HG02642 (cell line): ENCODE data around the gene PROX1.
"Not testable (repeated sequence)": the region's sequence is repeated elsewhere in the genome, so short reads cannot be mapped to it uniquely, and the experiment has no call there.

Experiments
- ATAC-seq: cut with Tn5 transposase; IDR thresholded peaks from one replicate; pipeline ENCODE4 v1.9.1; 2021; ENCODE audit warnings: mild to moderate bottlenecking; ENCODE audit not compliant: unreplicated experiment, poor library complexity

PROX1 gene

GRCh38 chr1:214066936-214067335, 79.2 kb downstream of the PROX1 start:
- no peak for ATAC-seq

GRCh38 chr1:214067397-214067796, 79.6 kb downstream of the PROX1 start:
- ATAC-seq, result no peak

- ATAC-seq, result no peak
Observed at GRCh38 chr1:214067853-214068703, 80.3 kb downstream of the PROX1 start.

- no peak for ATAC-seq
Observed at GRCh38 chr1:214068979-214069378, 81.2 kb downstream of the PROX1 start.

GRCh38 chr1:214071469-214071868, 83.7 kb downstream of the PROX1 start:
- ATAC-seq, result no peak

- ATAC-seq, result no peak
Observed at GRCh38 chr1:214072426-214073157, 84.8 kb downstream of the PROX1 start.

GRCh38 chr1:214074477-214074876, 86.7 kb downstream of the PROX1 start:
- ATAC-seq, result no peak

GRCh38 chr1:214075305-214075998, 87.7 kb downstream of the PROX1 start:
- ATAC-seq, result no peak

- no peak for ATAC-seq
Observed at GRCh38 chr1:214075999-214076707, 88.4 kb downstream of the PROX1 start.

GRCh38 chr1:214076708-214077065, 88.9 kb downstream of the PROX1 start:
- ATAC-seq, result no peak

GRCh38 chr1:214078950-214079349, 91.2 kb downstream of the PROX1 start:
- ATAC-seq, result no peak

GRCh38 chr1:214085325-214085724, 97.6 kb downstream of the PROX1 start:
- ATAC-seq, result no peak

GRCh38 chr1:214086945-214087344, 99.2 kb downstream of the PROX1 start:
- no peak for ATAC-seq

- ATAC-seq, result not testable (repeated sequence)
Observed at GRCh38 chr1:214089003-214089402, 101.2 kb downstream of the PROX1 start.
